A673 (cell line): ENCODE data around the gene MAT2B.

Experiments used
- CTCF ChIP-seq: fragments of 300-800, 200-600 bp; sonication (generic); conservative IDR thresholded peaks from 2 replicates; pipeline ENCODE4 v1.5.1; 2017; ENCODE audit warnings: low read depth, mild to moderate bottlenecking, antibody characterized with exemption, low read length, moderate library complexity, mixed read lengths
- EZH2 ChIP-seq: fragments of 200-600 bp; sonication (generic); IDR thresholded peaks from 2 replicates; pipeline ENCODE4 v1.6.1; 2017; ENCODE audit warnings: borderline replicate concordance, low read depth, mild to moderate bottlenecking, mixed read lengths, antibody characterized with exemption, low read length; ENCODE audit not compliant: poor library complexity, severe bottlenecking

GRCh38 chr5:163551156-163551555 lies 45.7 kb downstream of the MAT2B start:
- no peak for TF ChIP-seq CTCF
- TF ChIP-seq EZH2 = no peak
